Mucosa of stomach (tissue), 1 donor: ENCODE data around the gene AMH.
A peak's percentile ranks its signal among the peaks of the same experiment; 100 is the strongest.
"Not testable (repeated sequence)": the region's sequence is repeated elsewhere in the genome, so short reads cannot be mapped to it uniquely, and the experiment has no call there.

Experiments
- H3K27me3 ChIP-seq: one replicate; pipeline ENCODE4 v1.7.0; 2013; ENCODE audit warnings: mild to moderate bottlenecking, low read length; ENCODE audit not compliant: control insufficient read depth, insufficient read depth
- H3K36me3 ChIP-seq: one replicate; pipeline ENCODE4 v1.7.0; 2013; ENCODE audit warnings: low read length; ENCODE audit not compliant: control insufficient read depth, insufficient read depth
- H3K4me1 ChIP-seq: one replicate; pipeline ENCODE4 v1.7.0; 2013; ENCODE audit warnings: mild to moderate bottlenecking, low read length; ENCODE audit not compliant: control insufficient read depth, insufficient read depth
- H3K4me3 ChIP-seq: one replicate; pipeline ENCODE4 v1.7.0; 2013; ENCODE audit warnings: low read length
- H3K9ac ChIP-seq: one replicate; pipeline ENCODE4 v1.7.0; 2013; ENCODE audit warnings: mild to moderate bottlenecking, low read length, moderate library complexity
- H3K9me3 ChIP-seq: one replicate; pipeline ENCODE4 v1.7.0; 2013; ENCODE audit warnings: mild to moderate bottlenecking, low read length, moderate library complexity; ENCODE audit not compliant: control insufficient read depth
- donor health status: Pancreatic carcinoma.

AMH gene

DNA sequence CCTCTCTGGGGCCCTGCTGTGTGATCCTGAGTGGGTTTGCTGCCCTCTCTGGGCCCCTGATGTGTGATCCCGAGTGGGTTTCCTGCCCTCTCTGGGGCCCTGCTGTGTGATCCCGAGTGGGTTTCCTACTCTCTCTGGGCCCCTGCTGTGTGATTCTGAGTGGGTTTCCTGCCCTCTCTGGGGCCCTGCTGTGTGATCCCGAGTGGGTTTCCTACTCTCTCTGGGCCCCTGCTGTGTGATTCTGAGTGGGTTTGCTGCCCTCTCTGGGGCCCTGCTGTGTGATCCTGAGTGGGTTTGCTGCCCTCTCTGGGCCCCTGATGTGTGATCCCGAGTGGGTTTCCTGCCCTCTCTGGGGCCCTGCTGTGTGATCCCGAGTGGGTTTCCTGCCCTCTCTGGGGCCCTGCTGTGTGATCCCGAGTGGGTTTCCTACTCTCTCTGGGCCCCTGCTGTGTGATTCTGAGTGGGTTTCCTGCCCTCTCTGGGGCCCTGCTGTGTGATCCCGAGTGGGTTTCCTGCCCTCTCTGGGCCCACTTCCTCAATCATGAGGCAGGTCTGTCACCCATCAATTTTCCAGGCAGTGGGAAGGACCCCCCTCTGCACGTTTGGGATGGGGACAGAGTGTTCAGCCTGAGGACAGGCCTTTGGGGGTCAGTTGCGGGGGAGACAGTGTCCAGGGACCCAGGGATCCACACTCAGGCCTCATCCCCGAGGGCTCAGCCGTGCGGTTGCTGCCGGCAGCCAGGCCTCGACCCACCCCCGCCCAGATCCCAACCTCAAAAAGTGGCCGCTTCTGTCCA, 32.3 kb downstream of the AMH start:
- H3K4me1 ChIP-seq, H3K9me3 ChIP-seq, H3K36me3 ChIP-seq, H3K4me3 ChIP-seq: not testable (repeated sequence)
- peaks cover 23% of the 10 kb centered on the region for H3K27me3 ChIP-seq
- peak overlapping the region; percentile 38 for H3K9ac ChIP-seq

DNA sequence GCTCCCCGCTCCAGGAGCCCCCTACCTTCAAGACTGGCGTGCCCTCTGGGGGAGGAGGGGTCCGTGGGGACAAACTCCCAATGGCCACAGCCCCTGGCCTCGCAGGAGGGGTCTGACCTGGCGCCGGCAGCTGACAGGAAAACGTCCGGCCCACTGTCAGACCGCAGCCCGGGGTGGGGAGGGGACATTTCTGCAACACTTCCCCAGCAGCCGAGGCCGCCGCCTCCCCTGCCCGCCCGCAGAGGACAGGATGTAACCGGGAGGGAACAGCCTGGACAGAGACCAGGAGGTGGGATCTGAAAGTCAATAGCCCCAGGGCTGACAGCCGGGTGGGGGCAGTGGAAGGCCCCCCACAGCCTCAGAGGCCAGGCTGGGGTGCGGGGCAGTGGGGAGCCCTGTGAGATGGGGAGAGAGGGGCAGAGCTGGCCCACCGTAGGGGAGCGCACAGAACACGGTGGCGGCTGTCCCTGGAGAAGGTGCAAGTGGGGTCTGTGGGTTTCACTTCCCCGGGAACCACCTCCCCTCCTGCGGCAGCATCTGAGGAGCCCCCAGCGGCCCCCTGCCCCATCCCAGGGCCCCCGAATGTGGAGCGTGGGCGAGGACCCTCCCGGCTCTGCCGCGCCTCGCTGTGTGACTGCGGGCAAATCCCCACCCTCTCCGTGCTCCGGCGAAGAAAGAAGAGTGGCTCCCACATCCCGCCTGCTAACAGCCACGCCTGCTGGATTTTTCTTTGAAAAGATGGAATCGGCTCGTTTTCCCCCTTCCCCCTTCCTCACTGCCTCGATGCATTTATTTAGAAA, 33.1 kb downstream of the AMH start, which contains the start of gene PEAK3:
PEAK3 (minus strand) TSS at position 114 of the 800 bp plus-strand sequence. CDS start 1,244 bp downstream, outside the sequence.
- Histone ChIP-seq H3K9me3 (no peaks in the 10 kb centered on the region), H3K36me3 (no peaks in the 10 kb centered on the region), H3K4me3 (no peak within 1 kb of the TSS), H3K4me1 (peaks cover 5% of the 10 kb centered on the region), H3K27me3 (peaks cover 28% of the 10 kb centered on the region), H3K9ac (peak within 1 kb of the TSS; percentile 38)

- Histone ChIP-seq H3K9me3 (no peaks in the 10 kb centered on the region), H3K36me3 (no peaks in the 10 kb centered on the region), H3K4me3 (no peak overlapping the region)
Observed at GRCh38 chr19:2282862-2283237, 33.7 kb downstream of the AMH start.

DNA sequence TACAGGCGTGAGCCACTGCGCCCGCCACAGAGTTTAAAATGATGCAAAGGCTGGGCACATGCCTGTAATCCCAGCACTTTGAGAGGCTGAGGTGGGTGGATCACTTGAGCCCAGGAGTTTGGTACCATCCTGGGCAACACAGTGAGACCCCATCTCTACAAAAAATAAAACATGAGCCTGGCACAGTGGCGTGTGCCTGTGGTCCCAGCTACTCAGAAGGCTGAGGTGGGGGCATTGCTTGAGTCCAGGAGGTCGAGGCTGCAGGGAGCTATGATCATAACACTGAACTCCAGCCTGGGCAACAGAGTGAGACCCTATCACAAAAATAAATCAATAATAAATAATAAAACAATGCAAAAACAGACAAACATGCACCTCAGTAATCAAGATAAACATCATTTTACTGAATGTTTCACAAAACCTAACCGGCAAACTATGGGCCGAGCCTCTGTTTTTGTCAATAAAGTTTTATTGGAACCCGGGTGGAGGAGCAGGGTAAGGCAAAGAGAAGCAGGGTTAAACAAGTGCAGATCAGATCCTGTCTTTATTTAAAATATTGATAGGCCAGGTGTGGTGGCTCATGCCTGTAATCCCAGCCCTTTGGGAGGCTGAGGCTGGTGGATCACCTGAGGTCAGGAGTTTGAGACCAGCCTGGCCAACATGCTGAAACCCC, 34.8 kb downstream of the AMH start:
- Histone ChIP-seq H3K27me3 (peaks cover 44% of the 10 kb centered on the region), H3K9me3 (no peaks in the 10 kb centered on the region), H3K9ac (no peak overlapping the region), H3K36me3 (no peaks in the 10 kb centered on the region), H3K4me3 (no peak overlapping the region), H3K4me1 (no peaks in the 10 kb centered on the region)

More at GRCh38 chr19:2282862-2283237, 33.7 kb downstream of the AMH start:
- H3K27me3 ChIP-seq: peaks cover 33% of the 10 kb centered on the region
- H3K4me1 ChIP-seq: peaks cover 5% of the 10 kb centered on the region
- H3K9ac ChIP-seq: no peak overlapping the region

DNA sequence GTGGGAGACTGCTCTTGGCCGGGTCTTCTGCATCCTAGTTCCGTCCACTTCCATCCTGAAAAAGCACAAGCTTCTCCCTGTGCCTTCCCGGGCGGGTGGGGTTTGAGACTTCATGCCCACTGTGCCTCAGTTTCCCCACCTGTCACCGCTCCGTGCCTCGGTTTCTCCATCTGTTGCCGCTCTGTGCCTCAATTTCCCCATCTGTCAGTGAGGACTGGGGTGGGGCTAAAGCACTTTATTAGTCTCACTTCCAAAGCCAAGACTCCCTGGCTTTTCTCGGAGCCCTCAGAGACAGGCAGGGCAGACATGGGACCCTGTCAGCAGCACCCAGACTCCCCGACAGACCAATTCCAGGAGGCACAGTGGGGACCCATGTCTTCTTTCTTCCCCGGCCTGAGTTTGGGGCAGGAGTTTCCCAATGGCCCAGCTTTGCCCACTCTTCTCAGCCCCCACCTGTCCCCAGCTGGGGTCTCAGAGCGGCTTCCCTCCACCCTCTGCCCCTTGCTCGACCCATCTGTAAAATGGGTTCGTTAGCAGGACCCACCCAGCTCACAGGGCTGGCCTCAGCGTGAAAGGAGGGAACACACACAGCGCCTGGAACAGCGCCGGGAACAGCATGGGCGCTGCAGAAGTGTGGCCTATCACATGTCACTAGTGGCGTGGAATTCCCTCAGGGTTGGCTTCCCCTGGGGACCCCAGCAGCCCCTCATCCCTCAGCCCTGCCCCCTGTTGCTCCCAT, 37.4 kb downstream of the AMH start:
- H3K9ac ChIP-seq: no peak overlapping the region
- no peaks in the 10 kb centered on the region for H3K9me3 ChIP-seq
- peaks cover 10% of the 10 kb centered on the region for H3K4me1 ChIP-seq
- H3K36me3 ChIP-seq: no peaks in the 10 kb centered on the region
- peaks cover 69% of the 10 kb centered on the region for H3K27me3 ChIP-seq
- H3K4me3 ChIP-seq: no peak overlapping the region

- no peaks in the 10 kb centered on the region for H3K36me3 ChIP-seq
- no peak overlapping the region for H3K9ac ChIP-seq
- H3K9me3 ChIP-seq: no peaks in the 10 kb centered on the region
- H3K4me1 ChIP-seq: peaks cover 10% of the 10 kb centered on the region
- H3K27me3 ChIP-seq: peaks cover 67% of the 10 kb centered on the region
- H3K4me3 ChIP-seq: no peak overlapping the region
Observed at GRCh38 chr19:2287585-2288337, 38.6 kb downstream of the AMH start.

GRCh38 chr19:2288338-2288817, 39.3 kb downstream of the AMH start:
- H3K36me3 ChIP-seq: no peaks in the 10 kb centered on the region
- H3K27me3 ChIP-seq: peaks cover 65% of the 10 kb centered on the region
- H3K4me1 ChIP-seq: peaks cover 10% of the 10 kb centered on the region
- no peak overlapping the region for H3K4me3 ChIP-seq
- H3K9me3 ChIP-seq: no peaks in the 10 kb centered on the region
- H3K9ac ChIP-seq: no peak overlapping the region

DNA sequence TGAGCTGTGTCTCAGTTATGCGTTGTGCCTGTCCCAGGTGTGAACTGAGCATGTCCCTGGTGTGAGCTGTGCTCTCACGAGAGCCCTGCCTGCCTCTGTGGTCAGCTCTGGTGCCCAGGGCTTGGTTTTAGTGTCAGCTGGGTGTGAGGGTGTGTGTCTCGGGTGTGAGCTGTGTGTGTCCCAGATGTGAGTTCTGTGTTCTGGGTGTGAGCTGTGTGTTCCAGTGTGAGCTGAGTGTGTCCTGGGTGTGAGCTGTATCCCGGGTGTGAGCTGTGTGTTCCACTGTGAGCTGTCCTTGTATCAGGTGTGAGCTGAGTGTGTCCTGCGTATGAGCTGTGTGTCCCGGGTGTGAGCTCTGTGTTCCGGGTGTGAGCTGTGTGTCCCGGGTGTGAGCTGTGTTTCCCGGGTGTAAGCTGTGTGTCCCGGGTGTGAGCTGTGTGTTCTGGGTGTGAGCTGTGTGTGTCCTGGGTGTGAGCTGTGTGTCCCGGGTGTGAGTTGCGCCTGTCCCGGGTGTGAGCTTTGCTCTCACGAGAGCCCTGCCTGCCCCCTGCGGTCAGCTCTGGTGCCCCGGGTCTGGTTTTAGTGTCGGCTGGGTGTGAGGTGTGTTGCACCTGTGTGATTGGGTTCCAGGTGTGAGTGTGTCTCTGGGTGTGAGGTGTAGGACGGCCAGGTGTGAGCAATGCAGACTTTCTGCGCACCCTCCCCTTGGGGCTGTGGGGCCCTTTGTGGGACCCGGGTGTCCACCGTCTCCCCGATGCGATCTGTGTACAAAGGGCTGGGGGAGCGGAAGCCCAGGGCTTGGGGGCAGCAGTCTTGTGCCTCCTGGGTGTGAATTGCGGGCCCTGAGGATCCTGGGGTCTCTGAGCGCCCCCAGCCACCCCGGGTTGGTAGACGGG, 39.9 kb downstream of the AMH start:
- Histone ChIP-seq H3K9me3 (no peaks in the 10 kb centered on the region), H3K36me3 (no peaks in the 10 kb centered on the region), H3K9ac (no peak overlapping the region), H3K27me3 (peaks cover 71% of the 10 kb centered on the region), H3K4me1 (peaks cover 10% of the 10 kb centered on the region), H3K4me3 (no peak overlapping the region)

DNA sequence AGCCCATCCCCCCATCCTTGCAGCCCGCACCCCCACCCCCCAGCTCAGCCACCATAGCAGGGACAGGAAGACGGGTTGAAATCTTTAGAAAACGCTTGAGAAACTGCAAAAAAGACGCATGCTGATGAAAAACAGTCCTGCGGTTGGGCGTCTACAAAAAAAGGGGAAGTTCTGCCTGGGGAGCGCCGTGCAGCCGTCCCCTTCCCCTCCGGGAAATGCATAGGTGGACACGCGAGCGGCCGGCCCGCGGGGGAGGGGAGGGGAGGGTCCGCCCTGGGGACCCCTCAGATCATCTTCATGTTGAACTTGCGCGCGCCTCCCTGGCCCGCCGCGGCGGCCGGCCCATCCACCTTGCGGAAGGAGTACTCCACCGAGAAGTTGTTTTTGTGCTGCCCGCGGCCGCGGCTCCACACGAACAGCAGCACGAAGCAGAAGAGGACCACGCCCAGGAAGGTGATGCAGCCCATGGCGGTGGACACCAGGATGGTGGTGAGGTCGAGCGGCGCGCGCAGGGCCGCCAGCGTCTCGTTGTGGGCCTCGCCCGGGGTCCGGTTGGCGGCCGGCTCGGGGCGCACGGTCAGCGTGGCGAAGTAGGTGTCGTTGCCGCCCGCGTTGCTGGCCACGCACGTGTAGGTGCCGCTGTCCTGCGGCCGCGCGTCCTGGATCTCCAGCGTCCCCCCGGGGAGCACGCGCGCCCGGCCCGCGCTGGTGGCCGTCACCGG, 40.8 kb downstream of the AMH start:
- Histone ChIP-seq H3K9ac (no peak overlapping the region), H3K4me3 (no peak overlapping the region), H3K27me3 (peaks cover 79% of the 10 kb centered on the region), H3K36me3 (no peaks in the 10 kb centered on the region), H3K4me1 (peaks cover 10% of the 10 kb centered on the region), H3K9me3 (no peaks in the 10 kb centered on the region)
